G401.6 (cell line): ENCODE results near the gene TDRD15.
"Not testable (repeated sequence)": the region's sequence is repeated elsewhere in the genome, so short reads cannot be mapped to it uniquely, and the experiment has no call there.

Experiments used
- FAIRE-seq: peaks from 2 replicates; lab custom pipeline; 2012; peaks lifted over from hg19 to GRCh38; lab: Jason Lieb, UNC

TDRD15 gene

DNA sequence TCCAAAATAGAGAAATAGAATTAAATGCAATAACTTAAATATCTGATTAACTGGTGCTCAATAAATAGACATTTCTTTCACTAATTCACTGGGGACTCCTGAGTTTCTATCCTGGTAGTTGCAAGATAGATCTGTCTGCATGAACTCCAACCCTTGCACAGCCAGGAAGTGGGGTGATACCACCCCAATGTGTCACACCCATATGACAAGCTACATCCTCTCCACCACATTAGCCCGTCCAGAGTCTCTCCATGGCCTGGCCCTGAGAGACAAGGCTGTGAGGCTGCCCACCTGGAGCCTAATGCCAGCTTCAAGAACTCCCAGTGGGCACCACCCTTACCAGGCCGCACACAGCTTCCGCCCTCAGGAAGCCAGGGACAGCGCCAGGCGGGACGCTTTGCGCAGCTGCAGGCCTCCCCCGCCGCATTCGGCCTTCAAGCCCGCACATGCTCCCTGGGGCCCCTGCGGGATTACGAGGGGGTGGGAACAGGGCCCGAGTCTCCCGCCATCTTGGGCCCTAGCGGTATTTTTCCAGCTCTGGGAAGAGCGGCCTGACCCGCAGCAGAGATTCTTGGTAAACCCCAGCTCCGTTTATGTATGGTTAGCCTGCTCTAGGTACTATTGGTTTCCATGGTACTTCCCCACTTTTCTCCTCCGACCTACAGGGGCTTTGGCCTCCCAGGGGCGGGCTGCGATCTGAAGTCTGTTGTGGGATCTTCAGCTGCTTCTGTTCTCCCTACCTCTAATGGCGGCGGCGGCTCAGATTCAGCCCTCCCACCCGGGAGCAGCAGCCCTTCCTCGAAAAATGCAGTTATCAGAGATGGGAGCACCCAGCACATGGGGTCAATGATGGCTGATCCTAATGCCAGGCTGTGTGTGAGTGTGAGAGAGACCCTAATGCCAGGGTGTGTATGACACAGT, at the start of gene TDRD15:
Gene TDRD15, plus strand, starts transcription at position 496 of the 921 bp plus-strand sequence. CDS start 13,500 bp downstream, outside the sequence.
- FAIRE-seq = no peak

DNA sequence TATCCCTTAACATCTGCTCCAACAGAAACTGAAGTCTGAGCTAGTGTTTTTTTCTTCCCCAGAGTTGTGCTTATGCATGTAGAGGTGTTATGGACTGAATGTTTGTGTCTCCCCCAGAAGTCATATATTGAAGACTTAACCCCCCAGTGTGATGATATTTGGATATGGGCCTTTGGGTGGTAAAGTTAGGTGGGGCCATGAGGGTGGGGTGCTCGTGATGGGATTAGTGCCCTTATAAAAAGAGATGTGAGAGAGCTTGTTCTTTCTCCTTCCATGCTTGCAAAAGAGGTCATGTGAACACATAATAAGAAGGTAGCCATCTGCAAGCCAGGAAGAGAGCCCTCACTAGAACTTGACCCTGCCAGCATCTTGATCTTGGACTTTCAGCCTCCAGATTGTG, 45.5 kb upstream of the TDRD15 start:
- no peak for FAIRE-seq

DNA sequence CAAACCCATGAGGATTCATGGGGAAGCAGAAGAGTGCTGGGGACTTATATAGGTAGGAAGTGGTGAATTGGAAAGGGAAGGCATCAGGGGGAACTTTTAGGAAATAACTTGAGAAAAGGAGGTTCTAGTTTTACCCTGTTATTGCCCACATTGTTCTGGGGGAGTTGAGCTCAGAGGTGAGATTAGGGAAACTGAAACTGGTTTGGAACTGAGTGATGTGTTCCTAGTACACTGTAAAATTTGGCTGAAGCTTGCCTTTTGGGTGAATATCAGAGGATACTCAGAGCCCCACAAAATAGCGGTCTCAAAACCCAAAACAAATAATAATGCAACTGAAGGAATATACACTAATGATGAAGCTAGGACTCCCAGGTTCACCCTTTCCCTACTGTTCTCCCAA, 40.3 kb upstream of the TDRD15 start:
- no peak for FAIRE-seq

DNA sequence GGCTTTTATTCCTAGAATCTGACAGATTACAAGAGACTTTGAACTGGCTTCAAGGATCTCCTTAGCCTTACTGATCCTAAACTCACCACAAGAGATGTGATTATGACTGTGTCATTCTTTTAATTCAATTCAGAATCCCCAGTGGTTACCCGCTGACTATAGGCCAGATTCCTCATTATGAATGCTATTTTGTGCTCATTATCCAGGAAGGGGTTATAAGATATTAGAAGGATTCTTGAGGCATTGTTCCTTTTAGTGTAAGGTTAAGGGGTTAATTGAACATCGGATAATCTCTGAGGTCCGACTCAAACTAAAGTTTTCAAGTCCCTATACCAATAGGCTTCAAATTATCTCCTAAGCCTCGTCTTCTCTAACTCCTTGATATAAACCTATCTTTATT, 39.4 kb upstream of the TDRD15 start:
- FAIRE-seq = no peak

DNA sequence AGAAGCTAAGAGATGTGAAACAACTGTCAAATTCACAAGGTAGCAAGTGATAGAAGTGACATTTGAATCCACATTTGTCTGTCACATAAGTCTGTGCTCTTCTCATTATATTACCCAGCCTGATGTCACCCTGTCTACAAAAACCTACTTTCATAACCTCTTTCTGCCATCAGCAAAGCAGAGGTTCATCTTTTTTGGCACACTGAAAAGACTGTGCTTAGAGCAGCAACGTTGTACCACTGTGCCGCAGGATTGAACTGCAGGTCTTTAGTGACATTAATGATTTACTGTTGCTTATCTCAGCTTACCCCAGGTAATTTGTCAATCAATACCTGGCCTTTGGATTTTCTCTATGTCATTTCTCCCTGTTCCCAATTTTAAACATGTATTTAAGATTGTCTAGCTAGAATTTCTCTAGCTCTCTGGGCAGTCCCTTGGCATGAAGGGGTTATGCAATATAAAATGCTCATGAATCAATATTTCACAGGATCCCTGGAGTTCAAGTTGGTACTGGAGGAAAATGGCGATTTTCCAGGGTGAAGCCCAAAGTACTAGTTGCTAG, 31.4 kb upstream of the TDRD15 start:
- FAIRE-seq = no peak

DNA sequence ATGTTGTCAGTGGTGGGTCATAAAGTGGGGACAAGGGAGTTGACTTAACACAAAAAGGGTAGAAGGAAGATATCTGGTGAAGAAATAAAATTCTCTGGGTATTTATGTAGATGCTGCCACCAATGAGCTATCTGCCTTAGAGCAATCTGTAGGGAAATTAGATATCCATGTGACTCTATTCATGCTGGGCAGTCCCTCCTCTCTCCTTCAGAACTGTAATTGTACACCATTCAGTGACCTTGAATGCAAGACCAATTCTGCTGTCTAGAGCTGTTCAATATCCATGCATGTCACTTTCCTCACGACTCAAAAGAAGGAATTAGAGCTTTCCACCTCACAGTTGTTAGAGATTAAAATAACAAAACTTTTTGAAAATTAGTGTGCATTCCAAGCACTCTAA, 28.6 kb upstream of the TDRD15 start:
- no peak for FAIRE-seq

DNA sequence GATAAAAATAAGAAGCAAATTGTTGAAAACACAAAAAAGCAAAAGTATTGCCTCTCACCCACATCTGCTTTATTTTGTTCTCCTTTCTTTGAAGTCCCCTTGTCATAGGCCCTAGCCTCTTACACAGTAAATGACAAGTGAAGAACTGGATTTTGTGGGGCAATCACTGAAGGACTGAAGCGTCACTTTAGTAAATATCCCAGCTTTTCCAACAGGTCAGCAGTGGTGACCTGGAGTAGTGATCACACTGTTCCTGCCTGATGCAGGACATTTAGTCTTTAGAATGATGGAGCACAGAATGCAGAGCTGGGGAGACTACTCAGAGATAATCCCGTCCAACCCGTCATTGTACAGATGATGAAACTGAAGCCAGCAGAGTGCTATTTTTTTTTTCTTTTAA, 28.1 kb upstream of the TDRD15 start:
- no peak for FAIRE-seq

DNA sequence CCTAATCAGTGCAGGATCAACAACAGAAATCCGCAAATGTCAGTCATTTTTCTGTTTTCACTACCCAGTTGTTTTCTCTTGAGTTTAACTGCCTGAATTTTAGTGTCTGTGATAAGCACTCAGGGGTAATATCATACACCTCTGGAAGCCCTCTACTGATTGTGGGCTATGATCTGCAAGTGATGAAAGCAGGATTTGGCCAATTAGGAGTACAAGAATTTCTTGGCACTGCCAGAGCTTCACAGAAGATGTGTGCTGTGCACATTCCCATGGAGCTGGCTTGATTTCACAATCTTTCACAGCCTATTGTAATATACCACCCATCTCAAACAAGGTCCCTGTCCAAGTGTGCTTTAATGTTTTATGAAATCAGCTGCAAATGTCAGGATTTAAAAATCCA, 27.3 kb upstream of the TDRD15 start:
- FAIRE-seq = no peak

DNA sequence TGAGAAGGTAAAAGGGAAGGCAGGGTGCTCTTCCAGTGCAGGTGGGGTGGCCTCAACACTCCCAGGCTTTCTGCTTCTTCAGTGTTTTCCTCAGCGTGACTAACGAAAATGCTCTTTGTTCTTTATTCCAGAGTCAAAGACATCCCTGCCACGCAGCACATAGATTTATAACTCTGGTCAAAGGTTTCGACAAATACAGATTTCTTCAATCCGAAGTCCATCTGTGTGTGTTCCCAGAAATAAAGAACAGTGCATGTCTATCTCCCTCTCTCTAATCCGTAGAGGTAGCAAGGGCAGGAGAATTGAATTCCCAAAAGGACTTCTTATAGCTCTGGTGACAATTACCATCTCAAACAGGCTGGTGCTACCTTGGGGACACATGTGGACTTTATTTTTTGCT, 26.4 kb upstream of the TDRD15 start:
- no peak for FAIRE-seq

DNA sequence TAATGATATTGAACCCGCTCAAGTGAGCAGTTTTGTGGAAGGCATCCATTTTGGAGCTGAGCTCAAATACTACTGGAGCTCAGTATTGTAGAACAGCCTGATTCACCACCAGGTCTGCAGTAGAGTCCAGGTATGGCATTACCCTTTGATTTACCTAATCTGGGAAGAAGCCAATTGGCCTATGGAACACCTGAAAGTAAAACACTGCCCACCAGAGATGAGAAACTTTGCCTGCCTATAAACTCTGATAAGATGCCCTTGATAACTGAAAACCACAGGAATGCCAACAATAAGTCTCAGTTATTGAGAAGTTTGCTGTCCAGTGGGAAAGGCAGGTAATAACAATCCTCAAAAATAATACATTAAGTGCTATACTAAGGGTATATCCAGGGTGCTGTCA, 25.5 kb upstream of the TDRD15 start:
- FAIRE-seq = no peak

DNA sequence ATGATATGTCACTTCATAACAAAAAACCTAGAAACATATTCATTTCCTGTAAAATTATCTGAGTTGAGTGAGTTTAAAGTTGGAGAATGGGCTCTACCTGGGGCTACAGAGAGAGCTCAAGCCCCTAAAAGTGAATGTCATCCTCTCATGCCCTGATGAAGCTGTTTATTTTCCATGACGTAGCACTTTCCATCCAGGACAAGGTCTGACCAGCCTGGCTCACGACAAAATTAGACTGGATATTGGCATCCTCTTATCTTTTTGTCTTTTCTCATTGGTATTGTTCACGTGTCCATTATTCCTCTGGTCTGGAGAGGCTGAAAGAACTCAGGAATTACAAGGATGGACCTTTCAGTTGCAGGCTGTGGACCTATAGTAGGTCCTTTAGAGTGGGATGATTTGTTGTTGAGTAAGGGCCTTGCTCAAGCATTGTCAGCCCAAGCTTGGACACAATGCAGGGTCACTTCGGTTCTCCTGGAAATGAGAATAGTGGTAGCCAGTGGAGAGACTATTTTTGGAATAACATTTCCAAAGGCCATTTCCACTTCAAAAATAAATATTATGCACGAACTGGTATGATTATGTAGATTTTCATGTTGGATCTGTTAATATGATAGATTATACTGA, 24.4 kb upstream of the TDRD15 start:
- FAIRE-seq = no peak

DNA sequence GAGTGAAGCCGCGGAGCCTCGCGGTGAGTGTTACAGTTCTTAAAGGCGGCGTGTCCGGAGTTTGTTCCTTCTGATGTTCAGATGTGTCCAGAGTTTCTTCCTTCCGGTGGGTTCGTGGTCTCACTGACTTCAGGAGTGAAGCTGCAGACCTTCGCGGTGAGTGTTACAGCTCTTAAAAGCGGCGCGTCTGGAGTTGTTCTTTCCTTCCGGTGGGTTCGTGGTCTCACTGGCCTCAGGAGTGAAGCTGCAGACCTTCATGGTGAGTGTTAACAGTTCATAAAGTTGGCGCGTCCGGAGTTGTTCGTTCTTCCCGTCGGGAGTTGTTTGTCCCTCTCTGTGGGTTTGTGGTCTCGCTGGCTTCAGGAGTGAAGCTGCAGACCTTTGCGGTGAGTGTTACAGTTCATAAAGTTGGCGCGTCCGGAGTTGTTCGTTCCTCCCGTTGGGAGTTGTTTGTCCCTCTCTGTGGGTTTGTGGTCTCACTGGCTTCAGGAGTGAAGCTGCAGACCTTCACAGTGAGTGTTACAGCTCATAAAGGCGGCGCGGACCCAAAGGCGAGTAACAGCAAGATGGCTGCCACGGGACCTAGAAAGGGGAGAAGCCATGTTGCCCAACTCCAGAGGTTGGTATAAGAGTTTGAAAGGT, 22.1 kb upstream of the TDRD15 start:
- FAIRE-seq = not testable (repeated sequence)

DNA sequence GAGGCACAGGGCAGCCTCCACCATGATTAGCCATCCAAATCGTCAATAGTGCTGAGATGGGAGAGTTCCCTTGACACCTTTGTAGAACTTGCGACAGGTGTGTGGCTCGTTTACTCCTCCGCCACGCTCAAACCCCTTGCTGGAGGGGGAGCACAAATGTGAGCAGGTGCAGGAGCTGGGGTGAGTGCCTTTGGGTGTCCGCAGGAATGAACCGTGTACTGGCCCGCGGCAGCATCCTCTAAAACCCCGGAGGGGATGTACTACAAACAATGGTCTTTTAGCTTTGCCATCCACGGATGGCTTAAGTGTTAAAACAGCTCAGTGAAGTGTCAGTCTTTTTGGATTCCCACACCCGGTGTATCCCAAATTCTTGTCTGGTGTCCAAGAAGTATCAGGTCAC, 21.4 kb upstream of the TDRD15 start:
- no peak for FAIRE-seq

DNA sequence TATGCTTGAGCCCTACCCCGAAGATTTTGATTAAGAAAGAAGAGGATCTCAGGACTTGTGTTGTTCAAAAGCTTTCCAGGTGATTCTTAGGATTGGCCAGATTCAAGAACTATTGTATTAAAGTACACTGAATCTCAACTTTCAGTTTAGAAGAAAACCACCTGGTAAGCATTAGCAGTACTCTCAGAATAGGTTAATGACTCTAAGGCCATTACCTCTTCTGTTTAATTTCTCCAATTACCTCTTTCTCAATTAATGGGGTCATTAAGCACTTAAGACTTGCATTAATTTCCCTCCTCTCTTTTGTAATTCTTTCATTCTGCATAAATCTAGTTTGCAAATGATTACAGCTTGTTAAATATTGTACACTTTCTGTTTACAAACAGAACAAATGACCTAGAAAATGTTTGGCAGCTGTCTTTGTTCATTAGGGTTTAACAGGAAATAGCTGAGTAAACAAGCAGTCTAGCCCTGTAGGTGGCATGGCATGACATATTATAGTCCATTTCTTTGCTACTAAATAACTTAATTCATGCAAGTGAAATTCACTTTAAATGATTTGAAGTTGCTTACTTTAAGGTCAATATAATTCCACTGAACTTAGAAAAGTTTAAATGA, 20.4 kb upstream of the TDRD15 start:
- FAIRE-seq = no peak

DNA sequence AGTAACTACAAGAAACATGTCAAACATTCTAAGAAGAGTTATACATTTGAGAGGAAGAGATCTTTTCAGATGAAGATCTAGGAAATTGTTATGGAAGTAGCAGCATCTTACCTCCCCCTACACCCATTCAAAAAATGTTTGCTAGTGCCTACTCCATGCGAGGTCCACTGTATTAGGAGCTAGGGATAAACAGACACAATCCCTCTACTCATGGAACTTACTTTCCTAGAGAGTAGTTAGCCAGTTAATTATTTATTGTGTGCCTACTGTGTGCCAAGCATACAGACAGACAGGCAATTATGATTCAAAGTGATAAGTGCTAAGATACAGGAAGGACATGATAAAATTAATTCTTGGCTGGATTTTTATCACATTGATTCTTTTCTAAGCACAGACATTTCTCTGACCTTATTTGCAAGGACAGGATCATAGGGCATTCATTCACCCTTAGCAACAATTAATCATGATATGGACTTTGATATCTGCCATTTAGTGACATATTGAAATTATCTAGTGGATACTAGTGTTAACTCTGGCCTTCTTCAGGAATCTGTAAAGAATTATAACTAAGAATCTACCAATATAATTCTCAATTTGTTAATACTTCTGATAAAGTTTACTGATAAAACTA, 19.6 kb upstream of the TDRD15 start:
- FAIRE-seq = no peak

DNA sequence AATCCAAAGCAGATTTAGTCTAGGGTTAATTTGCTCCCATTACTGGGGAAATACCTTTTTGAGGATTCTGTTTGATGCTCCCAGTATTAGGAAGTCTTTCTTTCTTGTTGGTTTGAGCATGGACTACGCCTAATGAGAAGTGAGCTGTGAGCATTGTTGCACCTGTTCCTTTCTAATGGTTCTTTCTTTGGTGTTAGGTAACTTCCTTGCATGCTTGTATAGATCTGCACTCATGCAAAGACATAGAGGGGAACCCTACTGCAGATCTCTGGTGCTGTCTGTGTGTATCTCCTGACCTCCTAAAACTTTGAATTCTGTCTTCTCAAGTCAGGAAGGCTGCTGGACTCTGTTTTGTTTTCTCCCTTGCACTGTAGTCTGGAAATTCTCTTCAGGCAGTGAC, 12.8 kb upstream of the TDRD15 start:
- FAIRE-seq = no peak

DNA sequence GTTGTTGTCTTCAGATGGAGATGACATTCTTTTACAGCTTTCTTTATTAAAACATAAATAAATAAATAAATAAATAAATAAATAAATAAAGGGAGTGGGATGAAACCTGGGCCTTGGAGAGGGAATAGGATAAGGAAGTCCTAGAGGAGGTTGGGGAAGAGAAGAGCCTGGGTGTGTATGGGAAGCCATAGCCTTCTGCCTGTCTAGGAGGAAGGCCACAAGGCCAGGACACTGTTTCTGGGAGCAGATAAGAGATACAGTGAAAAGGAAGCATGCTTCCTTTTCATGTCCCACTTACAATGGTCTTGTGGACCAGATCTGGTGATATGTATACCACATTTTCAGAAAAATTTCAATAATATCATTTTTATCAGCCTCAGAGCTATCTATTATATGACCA, 6.1 kb upstream of the TDRD15 start:
- FAIRE-seq = no peak

DNA sequence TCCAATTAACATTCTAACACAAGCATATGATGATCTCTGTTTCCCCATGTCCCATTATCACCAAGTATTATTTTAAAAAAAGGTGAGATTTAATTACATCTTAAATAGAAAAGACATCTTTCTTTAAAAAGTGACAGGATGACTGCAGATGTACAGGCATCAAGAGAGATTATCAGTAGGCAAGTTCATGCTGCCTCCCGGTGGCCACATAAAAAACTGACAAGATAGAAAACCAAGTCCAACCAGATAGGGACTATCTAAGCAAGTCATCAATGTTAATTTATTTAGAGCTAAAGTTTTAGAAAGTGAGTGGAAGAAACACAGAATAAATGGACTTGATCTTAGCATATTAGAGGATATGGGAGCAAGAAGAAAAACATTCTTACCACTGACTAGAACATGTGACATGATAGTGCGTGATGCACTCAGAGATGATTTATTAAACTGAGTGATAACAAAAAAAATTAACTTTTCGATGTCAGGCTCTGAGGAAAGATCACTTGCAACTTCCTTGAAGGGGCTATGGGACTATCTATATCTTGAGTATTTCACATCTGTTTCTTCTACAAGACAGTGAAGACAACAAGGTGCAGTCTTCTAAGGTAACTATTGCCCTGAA, 5.4 kb upstream of the TDRD15 start:
- no peak for FAIRE-seq

DNA sequence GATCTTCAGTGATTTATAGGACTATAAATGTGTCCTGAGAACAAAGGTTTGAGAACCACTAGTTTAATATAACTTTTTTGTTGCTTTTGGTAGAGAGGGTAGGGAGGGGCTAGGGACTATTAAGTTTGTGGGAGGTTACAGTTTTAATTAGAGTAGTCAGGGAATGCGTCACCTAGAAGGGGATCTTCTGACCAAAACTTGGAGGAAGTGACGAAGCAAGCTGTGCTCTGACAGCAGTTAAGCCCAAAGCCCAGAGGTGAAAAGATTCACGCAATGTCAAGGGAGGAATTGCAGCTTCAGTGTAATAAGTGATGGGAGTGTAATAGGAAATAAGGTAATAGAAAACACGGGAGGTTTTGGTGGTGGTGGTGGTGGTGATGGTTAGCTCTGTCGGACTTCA, 8.1 kb downstream of the TDRD15 start:
- FAIRE-seq = no peak

DNA sequence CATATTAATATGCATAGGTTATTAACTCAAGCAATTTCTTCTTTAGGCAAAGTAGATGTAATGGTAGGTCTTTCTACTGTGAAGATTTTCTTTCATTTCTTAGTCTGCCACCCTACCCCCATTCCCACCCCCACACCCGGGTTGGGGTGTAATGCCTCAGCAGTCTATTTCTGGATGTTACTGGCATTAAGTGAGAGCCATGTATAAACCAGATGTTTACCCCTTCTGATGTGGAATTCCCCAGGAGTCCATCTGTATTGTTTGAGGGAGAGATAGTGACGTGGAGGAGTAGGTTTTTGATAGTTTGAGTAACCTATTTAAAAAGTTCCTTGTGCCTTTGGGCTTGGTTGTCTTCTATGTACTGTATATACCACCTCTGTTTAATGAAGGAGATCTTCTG, 11.8 kb downstream of the TDRD15 start:
- FAIRE-seq = no peak

DNA sequence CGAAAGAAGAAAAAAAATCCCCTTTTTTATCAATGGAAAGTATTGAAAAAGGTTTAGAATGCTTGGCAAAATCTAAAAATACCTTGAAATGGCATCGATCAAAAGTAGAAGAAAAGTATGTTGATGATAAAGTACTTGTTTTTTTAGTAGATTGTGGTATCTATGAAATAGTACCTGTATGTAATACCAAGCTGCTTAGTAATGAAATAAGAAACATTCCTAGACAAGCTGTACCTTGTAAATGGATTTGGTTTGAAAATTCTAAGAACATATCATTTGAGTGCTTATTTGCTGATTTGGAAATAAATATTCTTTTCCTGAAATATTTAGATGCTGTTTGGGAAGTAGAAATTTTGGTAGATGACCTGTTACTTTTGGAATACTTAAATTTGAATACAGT, 18.4 kb downstream of the TDRD15 start:
- no peak for FAIRE-seq

DNA sequence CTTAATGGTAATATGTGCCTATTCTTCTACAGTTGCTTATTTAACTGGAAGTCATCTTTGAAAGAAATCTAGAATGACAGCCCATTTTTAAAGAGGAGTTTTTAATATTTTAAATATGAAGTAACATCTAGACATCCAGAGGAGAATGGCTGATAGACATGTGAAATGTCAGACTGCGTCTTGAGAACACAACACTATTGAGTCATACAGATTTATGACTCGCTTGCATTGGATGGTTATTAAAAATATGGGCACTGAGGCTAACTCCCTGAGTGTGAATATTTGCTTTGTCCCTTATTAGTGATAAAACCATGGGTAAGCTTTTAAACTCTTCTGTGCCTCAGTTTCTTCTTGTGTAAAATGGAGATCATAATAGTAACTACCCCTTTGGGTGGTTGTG, 22.9 kb downstream of the TDRD15 start:
- FAIRE-seq = no peak
